ENCODE results near the gene RCN2. TPM values are rescaled to one million over a fixed set of nuclear protein-coding genes. Genes with fewer than 3 reads are reported as not detected.

The RCN2 gene
- total RNA-seq, 4 donors from 2014 or later, result 38.8 to 56.1 (median 50.2) TPM

- TF ChIP-seq, protein P1, sequence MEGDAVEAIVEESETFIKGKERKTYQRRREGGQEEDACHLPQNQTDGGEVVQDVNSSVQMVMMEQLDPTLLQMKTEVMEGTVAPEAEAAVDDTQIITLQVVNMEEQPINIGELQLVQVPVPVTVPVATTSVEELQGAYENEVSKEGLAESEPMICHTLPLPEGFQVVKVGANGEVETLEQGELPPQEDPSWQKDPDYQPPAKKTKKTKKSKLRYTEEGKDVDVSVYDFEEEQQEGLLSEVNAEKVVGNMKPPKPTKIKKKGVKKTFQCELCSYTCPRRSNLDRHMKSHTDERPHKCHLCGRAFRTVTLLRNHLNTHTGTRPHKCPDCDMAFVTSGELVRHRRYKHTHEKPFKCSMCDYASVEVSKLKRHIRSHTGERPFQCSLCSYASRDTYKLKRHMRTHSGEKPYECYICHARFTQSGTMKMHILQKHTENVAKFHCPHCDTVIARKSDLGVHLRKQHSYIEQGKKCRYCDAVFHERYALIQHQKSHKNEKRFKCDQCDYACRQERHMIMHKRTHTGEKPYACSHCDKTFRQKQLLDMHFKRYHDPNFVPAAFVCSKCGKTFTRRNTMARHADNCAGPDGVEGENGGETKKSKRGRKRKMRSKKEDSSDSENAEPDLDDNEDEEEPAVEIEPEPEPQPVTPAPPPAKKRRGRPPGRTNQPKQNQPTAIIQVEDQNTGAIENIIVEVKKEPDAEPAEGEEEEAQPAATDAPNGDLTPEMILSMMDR (IDR thresholded peaks at IDR 0.05; ENCODE audit: low read depth), result no peak
Measured at GRCh38 chr15:76973906-76974305, 42.4 kb downstream of the RCN2 start.

GRCh38 chr15:76974456-76975036 is 43.0 kb downstream of the RCN2 start:
- TF ChIP-seq, protein P1 (IDR thresholded peaks at IDR 0.05; ENCODE audit: low read depth), result no peak

DNA sequence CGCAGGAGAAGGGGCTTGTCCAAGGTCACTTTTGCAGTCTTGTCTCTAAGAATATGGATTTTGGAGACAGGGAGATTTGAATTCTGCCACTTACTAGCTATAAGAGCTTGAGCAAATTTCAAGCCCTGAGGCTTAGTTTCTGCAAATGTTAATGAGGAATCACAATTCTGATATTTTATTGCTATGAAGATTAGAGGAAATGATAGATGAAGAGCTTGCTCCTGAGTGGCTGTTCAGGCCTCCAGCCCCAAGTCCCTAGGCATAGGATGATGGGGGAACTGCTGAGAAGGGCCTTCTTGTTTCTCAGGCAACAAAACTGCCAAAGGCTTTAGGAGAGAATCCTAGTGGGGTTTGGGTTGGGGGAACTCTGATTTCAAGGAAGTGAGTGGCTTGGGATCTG is 44.6 kb downstream of the RCN2 start:
- TF ChIP-seq, protein P1 (IDR thresholded peaks at IDR 0.05; ENCODE audit: low read depth), result no peak

DNA sequence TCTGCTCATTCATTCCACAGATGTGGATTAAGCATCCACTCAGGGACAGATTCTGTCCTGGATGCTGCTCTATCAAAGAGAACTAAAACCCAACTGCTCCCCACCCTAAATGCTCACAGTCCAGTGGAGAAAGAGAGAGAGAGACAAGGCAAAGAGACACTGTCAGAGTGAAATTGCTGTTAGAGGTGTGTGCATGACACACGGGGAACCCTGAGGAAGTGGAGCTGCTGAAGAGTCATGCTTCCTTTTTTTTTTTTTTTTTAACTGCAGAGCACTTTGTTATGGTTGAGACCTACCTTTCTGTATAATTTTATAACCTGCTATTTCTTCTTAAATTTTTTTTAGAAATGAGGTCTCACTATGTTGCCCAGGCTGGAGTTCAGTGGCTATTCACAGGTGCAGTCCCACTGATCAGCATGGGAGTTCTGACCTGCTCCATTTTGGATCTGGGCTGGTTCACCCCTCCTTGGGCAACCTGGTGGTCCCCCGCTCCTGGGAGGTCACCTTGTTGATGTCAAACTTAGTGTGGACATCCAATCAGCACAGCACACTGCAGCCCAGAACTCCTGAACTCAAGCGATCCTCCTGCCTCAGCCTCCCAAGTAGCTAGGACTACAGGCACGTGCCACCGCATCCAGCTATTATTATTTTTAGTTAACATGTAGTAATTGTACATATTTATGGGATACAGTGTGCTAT is 45.2 kb downstream of the RCN2 start:
- TF ChIP-seq, protein P1 (IDR thresholded peaks at IDR 0.05; ENCODE audit: low read depth), result no peak

DNA sequence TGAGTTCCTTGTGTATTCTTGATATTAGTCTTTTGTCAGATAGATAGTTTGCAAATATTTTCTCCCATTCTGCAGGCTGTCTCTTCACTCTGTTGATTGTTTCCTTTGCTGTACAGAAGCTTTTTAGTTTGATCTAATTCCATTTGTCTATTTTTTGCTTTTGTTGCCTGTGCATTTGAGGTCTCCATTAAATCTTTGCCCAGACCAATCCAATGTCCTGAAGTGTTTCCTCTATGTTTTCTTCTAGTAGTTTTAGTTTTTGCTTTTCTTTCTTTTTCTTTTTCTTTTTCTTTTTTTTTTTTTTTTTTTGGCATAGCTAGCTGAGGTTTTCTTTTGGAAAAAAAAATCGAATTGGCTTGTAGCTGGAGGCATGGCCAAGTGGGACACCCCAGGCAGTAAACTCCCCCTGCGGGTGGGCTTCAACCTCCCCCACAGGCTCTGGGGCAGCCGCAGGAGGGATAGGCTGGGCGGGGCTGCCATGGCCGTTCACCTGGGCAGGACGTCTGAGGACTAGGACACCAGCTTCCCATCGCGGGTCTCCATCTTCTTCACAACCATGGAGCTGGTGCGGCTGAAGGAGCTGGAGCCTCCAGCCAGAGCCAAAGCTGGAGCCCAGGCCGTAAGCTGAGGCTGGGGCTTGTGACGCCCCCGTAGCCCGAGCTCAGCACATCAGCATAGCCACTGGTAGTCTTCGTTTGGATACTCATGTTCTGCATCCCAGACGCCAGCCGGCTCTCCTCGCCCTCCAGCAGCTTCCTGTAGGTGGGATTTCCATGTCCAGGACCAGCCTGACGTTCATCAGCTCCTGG is 47.2 kb downstream of the RCN2 start:
- TF ChIP-seq, protein P1 (IDR thresholded peaks at IDR 0.05; ENCODE audit: low read depth), result no peak

- TF ChIP-seq, protein P1 (IDR thresholded peaks at IDR 0.05; ENCODE audit: low read depth), result no peak
Measured at GRCh38 chr15:76979331-76979925, 47.9 kb downstream of the RCN2 start.
